Left ventricle myocardium inferior (tissue), 1 donor: ENCODE data around the gene DDX18. TPM values are rescaled to one million over a fixed set of nuclear protein-coding genes. Genes with fewer than 3 reads are reported as not detected.

Source experiments
- DNase-seq: peaks from one replicate; pipeline ENCODE4 v3.0.0-alpha.2; 2020
- H3K27ac ChIP-seq: fragments of 200-600 bp; replicated peaks from 2 replicates; pipeline ENCODE4 v1.8.0; 2021
- H3K27me3 ChIP-seq: fragments of 200-600 bp; 2 replicates; pipeline ENCODE4 v1.8.0; 2021; ENCODE audit warnings: low read depth
- H3K36me3 ChIP-seq: fragments of 200-600 bp; 2 replicates; pipeline ENCODE4 v1.8.0; 2021
- H3K4me1 ChIP-seq: fragments of 200-600 bp; 2 replicates; pipeline ENCODE4 v1.8.0; 2021
- H3K4me3 ChIP-seq: fragments of 200-600 bp; 2 replicates; pipeline ENCODE4 v1.8.0; 2021; ENCODE audit warnings: mild to moderate bottlenecking, moderate library complexity
- H3K9me3 ChIP-seq: fragments of 200-600 bp; replicated peaks from 2 replicates; pipeline ENCODE4 v1.8.0; 2021
- intact Hi-C: fragments of 100-400 bp; cut with micrococcal nuclease; formaldehyde crosslinking; loops from one replicate; pipeline ENCODE4 v1.11.0; 2022
- total RNA-seq: library from RNA; stranded (reverse); fragmentation: NEBNext Ultra II Directional; extraction: Animal tissue kit (Norgen Biotek cat#: 25700); gene quantifications from one replicate; pipeline ENCODE4 v1.2.1, GENCODE V29; 2021
- TF ChIP-seq, protein P1 (sequence below): fragments of 200-600 bp; IDR thresholded peaks from 2 replicates; pipeline ENCODE4 v1.8.0; 2021; ENCODE audit warnings: antibody characterized with exemption, mild to moderate bottlenecking, borderline replicate concordance
- donor health status: DM: no; HTN: yes; CAD: no; lungs with severe emphysema.

DDX18 gene
- total RNA-seq, 1 donor from 2014 or later = 25.5 TPM

DNA sequence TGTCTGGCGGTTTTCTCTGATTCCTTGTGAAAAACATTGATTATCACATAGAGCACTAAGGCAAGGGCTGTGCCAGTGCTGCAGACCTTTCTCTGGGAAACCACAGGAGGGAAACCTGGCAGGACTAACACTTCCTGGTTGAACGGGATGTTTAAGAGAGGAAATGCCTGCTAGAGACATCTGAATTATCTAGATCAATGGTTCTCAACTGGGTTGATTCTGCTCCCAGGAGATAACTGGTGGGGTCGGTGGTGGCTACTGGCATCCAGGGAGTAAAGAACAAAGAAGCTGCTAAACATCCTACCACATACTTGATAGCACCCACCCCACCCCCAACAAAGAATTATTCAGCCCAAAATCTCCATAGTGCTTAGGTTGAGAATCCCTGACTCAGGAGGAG is 37.5 kb downstream of the DDX18 start:
- DNase-seq = no peak
- H3K27me3 ChIP-seq = peaks cover 99% of the 10 kb centered on the region
- no peaks in the 10 kb centered on the region for H3K9me3 ChIP-seq
- H3K4me3 ChIP-seq = no peak overlapping the region
- H3K27ac ChIP-seq = no peak overlapping the region
- no peaks in the 10 kb centered on the region for H3K4me1 ChIP-seq
- intact Hi-C loops = no loop called here
- H3K36me3 ChIP-seq = no peaks in the 10 kb centered on the region
- TF ChIP-seq, protein P1, sequence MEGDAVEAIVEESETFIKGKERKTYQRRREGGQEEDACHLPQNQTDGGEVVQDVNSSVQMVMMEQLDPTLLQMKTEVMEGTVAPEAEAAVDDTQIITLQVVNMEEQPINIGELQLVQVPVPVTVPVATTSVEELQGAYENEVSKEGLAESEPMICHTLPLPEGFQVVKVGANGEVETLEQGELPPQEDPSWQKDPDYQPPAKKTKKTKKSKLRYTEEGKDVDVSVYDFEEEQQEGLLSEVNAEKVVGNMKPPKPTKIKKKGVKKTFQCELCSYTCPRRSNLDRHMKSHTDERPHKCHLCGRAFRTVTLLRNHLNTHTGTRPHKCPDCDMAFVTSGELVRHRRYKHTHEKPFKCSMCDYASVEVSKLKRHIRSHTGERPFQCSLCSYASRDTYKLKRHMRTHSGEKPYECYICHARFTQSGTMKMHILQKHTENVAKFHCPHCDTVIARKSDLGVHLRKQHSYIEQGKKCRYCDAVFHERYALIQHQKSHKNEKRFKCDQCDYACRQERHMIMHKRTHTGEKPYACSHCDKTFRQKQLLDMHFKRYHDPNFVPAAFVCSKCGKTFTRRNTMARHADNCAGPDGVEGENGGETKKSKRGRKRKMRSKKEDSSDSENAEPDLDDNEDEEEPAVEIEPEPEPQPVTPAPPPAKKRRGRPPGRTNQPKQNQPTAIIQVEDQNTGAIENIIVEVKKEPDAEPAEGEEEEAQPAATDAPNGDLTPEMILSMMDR = no peak

DNA sequence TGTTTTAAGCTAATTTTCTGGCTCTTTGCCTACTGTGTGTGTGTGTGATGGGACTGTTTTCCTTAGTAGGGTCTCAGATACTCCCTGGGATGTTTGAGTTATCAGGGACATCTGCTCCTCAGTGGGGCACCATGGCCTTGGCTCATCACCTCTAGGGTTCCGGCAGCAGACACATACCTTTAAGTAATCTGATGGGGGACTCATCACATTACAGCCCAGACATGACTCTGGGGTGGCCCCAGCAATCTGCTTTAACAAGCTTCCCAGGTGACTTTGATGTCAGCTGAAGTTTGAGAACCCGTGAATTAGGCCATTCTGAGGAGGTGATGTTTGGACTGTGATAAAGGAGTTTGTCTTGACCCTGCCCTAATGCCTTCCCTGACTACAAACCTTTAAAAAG is 38.8 kb downstream of the DDX18 start:
- TF ChIP-seq, protein P1 = no peak
- Histone ChIP-seq H3K27ac (no peak overlapping the region), H3K4me3 (no peak overlapping the region), H3K36me3 (no peaks in the 10 kb centered on the region), H3K9me3 (no peaks in the 10 kb centered on the region), H3K4me1 (no peaks in the 10 kb centered on the region), H3K27me3 (peaks cover 97% of the 10 kb centered on the region)
- intact Hi-C loops = no loop called here
- no peak for DNase-seq

DNA sequence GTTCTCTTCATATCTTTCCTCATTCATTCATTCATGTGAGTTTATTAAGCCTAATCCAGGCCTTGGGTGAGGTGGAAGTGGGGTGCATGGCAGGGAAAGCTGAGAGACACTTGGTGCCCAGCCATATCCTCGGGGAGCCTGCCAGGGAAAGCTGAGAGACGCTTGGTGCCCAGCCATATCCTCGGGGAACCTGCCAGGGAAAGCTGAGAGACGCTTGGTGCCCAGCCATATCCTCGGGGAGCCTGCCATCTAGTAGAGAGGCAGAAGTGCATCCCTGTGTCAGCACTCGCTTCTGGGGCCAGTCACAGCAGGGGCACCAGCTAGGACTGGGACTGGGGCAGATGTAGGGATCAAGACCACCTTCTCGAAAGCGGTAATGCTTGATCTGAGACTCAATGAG is 39.4 kb downstream of the DDX18 start:
- intact Hi-C loops = no loop called here
- TF ChIP-seq, protein P1 = no peak
- no peak for DNase-seq

DNA sequence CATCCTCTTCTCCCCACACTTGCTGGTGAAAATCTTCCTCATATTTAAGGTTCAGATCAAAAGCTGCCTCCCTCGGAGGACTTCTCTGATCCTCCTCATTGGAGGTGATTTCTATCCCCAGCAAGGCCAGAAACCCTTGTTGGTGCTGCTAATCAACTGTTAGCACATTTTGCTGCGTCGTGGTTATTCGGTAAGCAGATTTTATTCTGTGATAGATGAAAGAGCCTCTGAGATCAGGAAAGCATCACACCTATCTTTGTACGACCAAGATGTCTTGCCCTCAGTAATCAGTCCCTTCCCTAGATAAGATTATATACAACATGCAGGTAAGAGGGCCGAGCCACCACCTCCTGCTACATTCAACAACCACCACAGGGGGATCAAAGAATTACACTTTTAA is 40.1 kb downstream of the DDX18 start:
- no peaks in the 10 kb centered on the region for H3K9me3 ChIP-seq
- H3K4me3 ChIP-seq = no peak overlapping the region
- no peaks in the 10 kb centered on the region for H3K4me1 ChIP-seq
- peaks cover 97% of the 10 kb centered on the region for H3K27me3 ChIP-seq
- no peak for DNase-seq
- no peaks in the 10 kb centered on the region for H3K36me3 ChIP-seq
- no peak overlapping the region for H3K27ac ChIP-seq
- intact Hi-C loops = no loop called here
- TF ChIP-seq, protein P1 = no peak

More for the DNA sequence above, 39.4 kb downstream of the DDX18 start:
- H3K27ac ChIP-seq = no peak overlapping the region
- no peak overlapping the region for H3K4me3 ChIP-seq
- no peaks in the 10 kb centered on the region for H3K9me3 ChIP-seq
- H3K27me3 ChIP-seq = peaks cover 97% of the 10 kb centered on the region
- no peaks in the 10 kb centered on the region for H3K36me3 ChIP-seq
- no peaks in the 10 kb centered on the region for H3K4me1 ChIP-seq

- intact Hi-C loops = no loop called here
- no peak for DNase-seq
- Histone ChIP-seq H3K27me3 (peaks cover 98% of the 10 kb centered on the region), H3K9me3 (no peaks in the 10 kb centered on the region), H3K4me1 (no peaks in the 10 kb centered on the region), H3K27ac (no peak overlapping the region), H3K36me3 (no peaks in the 10 kb centered on the region), H3K4me3 (no peak overlapping the region)
- TF ChIP-seq, protein P1 = no peak
These were observed 41.4 kb downstream of the DDX18 start for GRCh38 chr2:117855886-117856285.
